Diencephalon (tissue), 1 donor: ENCODE measurements around the gene CCDC43. TPM values are rescaled to one million over a fixed set of nuclear protein-coding genes. Genes with fewer than 3 reads are reported as not detected.

Experiments used
- small RNA-seq: library from RNA; depleted of rRNA; stranded (forward); fragments of <200 nt; gene quantifications from one replicate; pipeline ENCODE3, GENCODE V24; 2014
- total RNA-seq: library from RNA; depleted of rRNA; stranded (reverse); fragments of >200 nt; gene quantifications from one replicate; pipeline ENCODE4 v1.2.3, GENCODE V29; 2014

Gene CCDC43, protein sequence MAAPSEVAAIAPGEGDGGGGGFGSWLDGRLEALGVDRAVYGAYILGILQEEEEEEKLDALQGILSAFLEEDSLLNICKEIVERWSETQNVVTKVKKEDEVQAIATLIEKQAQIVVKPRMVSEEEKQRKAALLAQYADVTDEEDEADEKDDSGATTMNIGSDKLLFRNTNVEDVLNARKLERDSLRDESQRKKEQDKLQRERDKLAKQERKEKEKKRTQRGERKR
- total RNA-seq: 43.8 TPM

GRCh38 chr17:44689477-44690217 lies at the start of gene CCDC43:
Gene CCDC43, minus strand, starts transcription at chr17:44689776. Its CDS starts 23 bp downstream, at chr17:44689753.

GRCh38 chr17:44708401-44709263 lies 19.1 kb upstream of the CCDC43 start, which contains the start of gene DBF4B:
Gene DBF4B, plus strand, starts transcription at chr17:44708665. Its CDS starts 156 bp downstream, at chr17:44708821.

DNA sequence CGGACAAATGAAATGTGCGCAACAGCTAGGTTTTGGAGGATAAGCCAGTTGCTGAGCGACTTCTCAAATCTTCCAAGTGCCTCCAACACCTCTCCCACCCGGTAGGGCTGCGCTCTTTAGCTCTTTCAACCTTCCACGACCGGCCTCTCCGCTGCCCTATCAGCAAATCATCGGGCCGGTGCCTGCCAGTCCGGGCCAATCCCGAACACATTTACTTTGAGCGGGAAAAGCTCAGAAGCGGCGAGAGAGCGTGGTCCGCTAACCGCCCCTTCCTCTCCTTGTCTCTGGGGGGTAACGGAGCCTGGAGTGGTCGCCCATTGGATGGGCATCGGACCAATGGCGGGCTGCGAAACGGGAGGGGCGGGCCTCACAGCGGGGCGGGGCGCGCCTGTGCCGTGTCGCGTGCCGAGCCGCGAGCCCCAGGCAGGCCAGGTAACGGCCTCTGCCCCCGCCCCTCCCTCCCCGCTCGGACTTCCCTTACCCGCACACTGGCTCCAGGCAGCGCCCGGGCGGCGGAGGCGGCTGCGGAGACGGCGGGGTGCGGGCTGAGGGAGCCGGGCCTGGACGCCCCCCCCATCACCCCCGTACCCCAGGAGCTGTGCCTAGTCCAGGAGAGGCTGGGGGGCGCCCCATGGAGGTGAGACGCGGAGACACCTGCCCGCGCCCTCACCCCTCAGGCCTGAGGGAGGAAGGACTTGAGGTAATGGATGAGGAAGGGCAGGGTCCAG lies 33.4 kb downstream of the CCDC43 start, which contains the start of gene MEIOC:
Gene MEIOC, plus strand, starts transcription at position 486 of the 728 bp plus-strand sequence. Its CDS starts 146 bp downstream, at position 632.

Small RNAs within 50 kb of the gene (small RNA-seq; reads per million reads assigned to genes)
- gene RN7SL819P (not detected), gene SMCO4P1 (not detected)

Other genes starting within 250 kb of the CCDC43 start
- 39.2 TPM for gene GPATCH8, start 186.4 kb downstream of the CCDC43 start, total RNA-seq
- 6.9 TPM for gene FZD2, start 132.3 kb downstream of the CCDC43 start, total RNA-seq
- not detected for gene MEIOC, start 33.3 kb downstream of the CCDC43 start, total RNA-seq
- 5.8 TPM for gene DBF4B, start 18.9 kb upstream of the CCDC43 start, total RNA-seq
- gene ADAM11, start 69.2 kb upstream of the CCDC43 start, total RNA-seq: 19.8 TPM
- gene GJC1, start 140.5 kb upstream of the CCDC43 start, total RNA-seq: 31.4 TPM
- gene HIGD1B, start 158.1 kb upstream of the CCDC43 start, total RNA-seq: 4.8 TPM
- 101 TPM for gene EFTUD2, start 209.7 kb upstream of the CCDC43 start, total RNA-seq
- gene GFAP, start 225.7 kb upstream of the CCDC43 start, total RNA-seq: 1,198 TPM